Measurements from ENCODE around the gene SLC26A1. TPM values are rescaled to one million over a fixed set of nuclear protein-coding genes. Genes with fewer than 3 reads are reported as not detected.

SLC26A1 gene
- total RNA-seq, 2 experiments from 2014 or later, result not detected

GRCh38 chr4:1015179-1015578 is 22.0 kb upstream of the SLC26A1 start:
- Mint-ChIP-seq H3K36me3 (ENCODE audit: low read depth) (peaks cover 5% of the 10 kb centered on the region), H3K27ac (no peak overlapping the region), H3K9me3 (no peaks in the 10 kb centered on the region), H3K4me1 (ENCODE audit: low read depth) (peaks cover 12% of the 10 kb centered on the region), H3K4me3 (no peak overlapping the region), H3K27me3 (peaks cover 6% of the 10 kb centered on the region)
- ATAC-seq (ENCODE audit: poor library complexity) (no peak), DNase-seq (no peak)
- Histone ChIP-seq H3K4me1 (ENCODE audit: insufficient read depth, low read length) (peaks cover 29% of the 10 kb centered on the region), H3K4me3 (ENCODE audit: low read length) (no peak overlapping the region), H3K27ac (ENCODE audit: low read depth in 1 of 2, low read length in 2 of 2) (no peak overlapping the region), H3K36me3 (ENCODE audit: insufficient read depth, low read length) (no peaks in the 10 kb centered on the region), H3K27me3 (ENCODE audit: control insufficient read depth in 1 of 2, insufficient read depth in 2 of 2, low read length in 2 of 2) (no peaks in the 10 kb centered on the region), H3K9me3 (ENCODE audit: control insufficient read depth in 1 of 2, insufficient read depth in 1 of 2, low read length in 2 of 2) (no peaks in the 10 kb centered on the region)
- no peak for TF ChIP-seq CTCF (IDR thresholded peaks at IDR 0.05)
- intact Hi-C loops (cut with DNase I, micrococcal nuclease), result no loop called here
- ChIA-PET POLR2A (no interaction called here), CTCF (no interaction called here)

- Mint-ChIP-seq H3K36me3 (ENCODE audit: low read depth) (peaks cover 5% of the 10 kb centered on the region), H3K4me1 (ENCODE audit: low read depth) (peaks cover 7% of the 10 kb centered on the region), H3K4me3 (peak overlapping the region; percentile 81), H3K9me3 (no peaks in the 10 kb centered on the region), H3K27ac (no peak overlapping the region), H3K27me3 (peaks cover 6% of the 10 kb centered on the region)
- intact Hi-C loops (cut with DNase I, micrococcal nuclease), result loop anchor here (5.0 kb wide), 5 partner anchors 38 to 333 kb away; partner anchors contain the start of genes UVSSA (in 2 of the 2), GAK (in 1 of the 2) and TMEM175 (in 1 of the 2)
- POLR2A ChIA-PET, result no interaction called here
- H3K27ac ChIP-seq (ENCODE audit: low read depth in 1 of 2, low read length in 2 of 2), result no peak overlapping the region
- H3K4me1 ChIP-seq (ENCODE audit: insufficient read depth, low read length), result peaks cover 25% of the 10 kb centered on the region
- no peaks in the 10 kb centered on the region for H3K36me3 ChIP-seq (ENCODE audit: insufficient read depth, low read length)
- CTCF ChIA-PET, result no interaction called here
- DNase-seq (no peak), ATAC-seq (ENCODE audit: poor library complexity) (no peak)
- no peaks in the 10 kb centered on the region for H3K9me3 ChIP-seq (ENCODE audit: control insufficient read depth in 1 of 2, insufficient read depth in 1 of 2, low read length in 2 of 2)
- TF ChIP-seq CTCF (IDR thresholded peaks at IDR 0.05), result no peak
- no peak overlapping the region for H3K4me3 ChIP-seq (ENCODE audit: low read length)
- no peaks in the 10 kb centered on the region for H3K27me3 ChIP-seq (ENCODE audit: control insufficient read depth in 1 of 2, insufficient read depth in 2 of 2, low read length in 2 of 2)
Observed at GRCh38 chr4:1014291-1015167, 21.3 kb upstream of the SLC26A1 start.

GRCh38 chr4:1013225-1014073 is 20.2 kb upstream of the SLC26A1 start:
- H3K36me3 ChIP-seq (ENCODE audit: insufficient read depth, low read length), result no peaks in the 10 kb centered on the region
- CTCF ChIA-PET, result no interaction called here
- H3K4me1 ChIP-seq (ENCODE audit: insufficient read depth, low read length), result peaks cover 29% of the 10 kb centered on the region

More at GRCh38 chr4:1013225-1014073, 20.2 kb upstream of the SLC26A1 start:
- no peak overlapping the region for H3K27ac ChIP-seq (ENCODE audit: low read depth in 1 of 2, low read length in 2 of 2)
- no peaks in the 10 kb centered on the region for H3K9me3 ChIP-seq (ENCODE audit: control insufficient read depth in 1 of 2, insufficient read depth in 1 of 2, low read length in 2 of 2)
- no peak for TF ChIP-seq CTCF (IDR thresholded peaks at IDR 0.05)
- H3K27me3 Mint-ChIP-seq, result peaks cover 14% of the 10 kb centered on the region
- H3K36me3 Mint-ChIP-seq (ENCODE audit: low read depth), result peaks cover 5% of the 10 kb centered on the region
- no peak overlapping the region for H3K27ac Mint-ChIP-seq
- intact Hi-C loops (cut with DNase I, micrococcal nuclease), result loop anchor here (5.0 kb wide), 5 partner anchors 39 to 334 kb away; partner anchors contain the start of genes UVSSA (in 2 of the 2), GAK (in 1 of the 2) and TMEM175 (in 1 of the 2)
- DNase-seq (peak in 1 of 14 experiments; percentile 53), ATAC-seq (ENCODE audit: poor library complexity) (no peak)
- peak overlapping the region; percentile 81 for H3K4me3 Mint-ChIP-seq
- no peak overlapping the region for H3K4me3 ChIP-seq (ENCODE audit: low read length)
- H3K9me3 Mint-ChIP-seq, result no peaks in the 10 kb centered on the region
- POLR2A ChIA-PET, result no interaction called here
- peaks cover 14% of the 10 kb centered on the region for H3K4me1 Mint-ChIP-seq (ENCODE audit: low read depth)
- H3K27me3 ChIP-seq (ENCODE audit: control insufficient read depth in 1 of 2, insufficient read depth in 2 of 2, low read length in 2 of 2), result peaks cover 6 to 7% of the 10 kb centered on the region in 2 experiments

All from CD4-positive, alpha-beta T cell (primary cell).